ENCODE data around the gene PTPRE. TPM values are rescaled to one million over a fixed set of nuclear protein-coding genes. Genes with fewer than 3 reads are reported as not detected.

Gene PTPRE
- total RNA-seq, 1 experiment from 2014 or later: 3.1 TPM

DNA sequence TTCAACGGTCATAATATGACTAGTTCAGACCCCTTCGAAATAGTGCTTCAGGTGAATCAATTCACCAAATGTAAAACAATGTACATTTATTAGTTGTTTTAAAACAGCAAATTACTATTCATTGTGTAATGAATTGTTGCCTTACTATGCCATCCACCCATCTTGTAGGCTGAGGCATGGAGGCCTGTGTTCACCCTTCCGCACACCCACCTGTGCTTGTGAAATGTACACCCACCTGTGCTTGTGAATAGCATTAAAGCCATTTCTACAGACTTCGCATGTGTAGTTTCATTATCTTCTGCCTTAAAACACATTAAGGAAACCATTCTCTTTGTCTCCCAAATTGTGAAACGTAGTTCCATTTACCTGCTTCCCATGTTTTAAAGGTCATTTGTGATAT lies 31.0 kb upstream of the PTPRE start (continued):
- no peak for TF ChIP-seq ZNF317 (CRISPR knock-in tag; IDR thresholded peaks at IDR 0.05; ENCODE audit: borderline replicate concordance, low read depth)

DNA sequence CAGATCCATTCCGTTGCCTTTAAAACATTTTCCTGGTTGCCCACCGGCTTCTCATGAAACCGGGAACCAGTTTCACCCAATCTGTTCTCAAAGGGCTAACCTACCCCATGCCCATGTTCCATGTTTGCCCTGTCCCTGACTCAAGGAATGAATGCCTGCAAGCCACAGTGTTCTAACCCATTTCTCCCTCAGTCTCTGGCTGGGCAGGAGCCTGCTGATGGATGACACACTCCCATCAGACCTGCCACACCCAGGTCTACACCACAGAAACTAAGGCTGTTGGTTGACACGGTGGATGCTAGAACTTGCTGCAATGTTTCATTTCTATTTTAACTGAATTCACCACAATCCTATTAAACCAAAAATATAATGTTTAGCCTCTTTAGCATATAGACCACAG lies 29.8 kb upstream of the PTPRE start:
- DNase-seq (ENCODE audit: low spot score) (no peak), ATAC-seq (no peak)
- TF ChIP-seq, protein P1, sequence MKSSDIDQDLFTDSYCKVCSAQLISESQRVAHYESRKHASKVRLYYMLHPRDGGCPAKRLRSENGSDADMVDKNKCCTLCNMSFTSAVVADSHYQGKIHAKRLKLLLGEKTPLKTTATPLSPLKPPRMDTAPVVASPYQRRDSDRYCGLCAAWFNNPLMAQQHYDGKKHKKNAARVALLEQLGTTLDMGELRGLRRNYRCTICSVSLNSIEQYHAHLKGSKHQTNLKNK (CRISPR knock-in tag; IDR thresholded peaks at IDR 0.05): no peak
- TF ChIP-seq ETV6 (CRISPR knock-in tag; IDR thresholded peaks at IDR 0.05) (no peak), KAT7 (CRISPR knock-in tag; IDR thresholded peaks at IDR 0.05; ENCODE audit: borderline replicate concordance) (no peak), IRF2 (CRISPR knock-in tag; IDR thresholded peaks at IDR 0.05; ENCODE audit: borderline replicate concordance, low read depth) (no peak), ZNF317 (CRISPR knock-in tag; IDR thresholded peaks at IDR 0.05; ENCODE audit: borderline replicate concordance, low read depth) (no peak), GTF2I (CRISPR knock-in tag; conservative IDR thresholded peaks at IDR 0.05) (no peak)
- TF ChIP-seq, protein P2, sequence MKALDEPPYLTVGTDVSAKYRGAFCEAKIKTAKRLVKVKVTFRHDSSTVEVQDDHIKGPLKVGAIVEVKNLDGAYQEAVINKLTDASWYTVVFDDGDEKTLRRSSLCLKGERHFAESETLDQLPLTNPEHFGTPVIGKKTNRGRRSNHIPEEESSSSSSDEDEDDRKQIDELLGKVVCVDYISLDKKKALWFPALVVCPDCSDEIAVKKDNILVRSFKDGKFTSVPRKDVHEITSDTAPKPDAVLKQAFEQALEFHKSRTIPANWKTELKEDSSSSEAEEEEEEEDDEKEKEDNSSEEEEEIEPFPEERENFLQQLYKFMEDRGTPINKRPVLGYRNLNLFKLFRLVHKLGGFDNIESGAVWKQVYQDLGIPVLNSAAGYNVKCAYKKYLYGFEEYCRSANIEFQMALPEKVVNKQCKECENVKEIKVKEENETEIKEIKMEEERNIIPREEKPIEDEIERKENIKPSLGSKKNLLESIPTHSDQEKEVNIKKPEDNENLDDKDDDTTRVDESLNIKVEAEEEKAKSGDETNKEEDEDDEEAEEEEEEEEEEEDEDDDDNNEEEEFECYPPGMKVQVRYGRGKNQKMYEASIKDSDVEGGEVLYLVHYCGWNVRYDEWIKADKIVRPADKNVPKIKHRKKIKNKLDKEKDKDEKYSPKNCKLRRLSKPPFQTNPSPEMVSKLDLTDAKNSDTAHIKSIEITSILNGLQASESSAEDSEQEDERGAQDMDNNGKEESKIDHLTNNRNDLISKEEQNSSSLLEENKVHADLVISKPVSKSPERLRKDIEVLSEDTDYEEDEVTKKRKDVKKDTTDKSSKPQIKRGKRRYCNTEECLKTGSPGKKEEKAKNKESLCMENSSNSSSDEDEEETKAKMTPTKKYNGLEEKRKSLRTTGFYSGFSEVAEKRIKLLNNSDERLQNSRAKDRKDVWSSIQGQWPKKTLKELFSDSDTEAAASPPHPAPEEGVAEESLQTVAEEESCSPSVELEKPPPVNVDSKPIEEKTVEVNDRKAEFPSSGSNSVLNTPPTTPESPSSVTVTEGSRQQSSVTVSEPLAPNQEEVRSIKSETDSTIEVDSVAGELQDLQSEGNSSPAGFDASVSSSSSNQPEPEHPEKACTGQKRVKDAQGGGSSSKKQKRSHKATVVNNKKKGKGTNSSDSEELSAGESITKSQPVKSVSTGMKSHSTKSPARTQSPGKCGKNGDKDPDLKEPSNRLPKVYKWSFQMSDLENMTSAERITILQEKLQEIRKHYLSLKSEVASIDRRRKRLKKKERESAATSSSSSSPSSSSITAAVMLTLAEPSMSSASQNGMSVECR (CRISPR knock-in tag; IDR thresholded peaks at IDR 0.05; ENCODE audit: borderline replicate concordance): no peak
- TF ChIP-seq, protein P3, sequence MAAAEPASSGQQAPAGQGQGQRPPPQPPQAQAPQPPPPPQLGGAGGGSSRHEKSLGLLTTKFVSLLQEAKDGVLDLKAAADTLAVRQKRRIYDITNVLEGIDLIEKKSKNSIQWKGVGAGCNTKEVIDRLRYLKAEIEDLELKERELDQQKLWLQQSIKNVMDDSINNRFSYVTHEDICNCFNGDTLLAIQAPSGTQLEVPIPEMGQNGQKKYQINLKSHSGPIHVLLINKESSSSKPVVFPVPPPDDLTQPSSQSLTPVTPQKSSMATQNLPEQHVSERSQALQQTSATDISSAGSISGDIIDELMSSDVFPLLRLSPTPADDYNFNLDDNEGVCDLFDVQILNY (CRISPR knock-in tag; IDR thresholded peaks at IDR 0.05): no peak
- Mint-ChIP-seq H3K36me3 (no peaks in the 10 kb centered on the region), H3K27me3 (ENCODE audit: low read depth) (no peaks in the 10 kb centered on the region), H3K4me1 (no peaks in the 10 kb centered on the region), H3K27ac (no peak overlapping the region), H3K4me3 (no peak overlapping the region), H3K9me3 (no peaks in the 10 kb centered on the region)
- ChIA-PET CTCF (no interaction called here), POLR2A (no interaction called here)

DNA sequence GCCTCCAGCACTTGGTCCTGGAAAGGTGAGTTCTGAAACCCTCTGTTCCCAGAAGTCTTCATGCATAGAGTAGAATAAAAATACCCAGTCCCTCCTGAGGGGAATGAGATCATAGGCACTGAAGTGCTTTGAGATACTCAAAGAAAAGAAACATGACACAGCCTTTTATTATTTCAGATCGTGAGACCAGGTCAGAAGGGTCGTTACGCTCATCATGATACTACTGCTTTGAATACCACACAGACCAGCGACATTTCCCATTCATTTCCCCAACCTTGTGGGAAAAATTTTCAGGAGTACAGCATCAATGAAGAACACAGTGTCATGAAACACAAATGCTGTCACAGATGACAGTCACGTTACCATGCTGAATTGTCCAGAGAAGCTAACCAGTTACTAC lies 29.2 kb upstream of the PTPRE start:
- no peaks in the 10 kb centered on the region for H3K9me3 Mint-ChIP-seq
- no peaks in the 10 kb centered on the region for H3K27me3 Mint-ChIP-seq (ENCODE audit: low read depth)
- no peak overlapping the region for H3K4me3 Mint-ChIP-seq
- no peaks in the 10 kb centered on the region for H3K36me3 Mint-ChIP-seq
- H3K4me1 Mint-ChIP-seq: no peaks in the 10 kb centered on the region
- CTCF ChIA-PET: no interaction called here
- POLR2A ChIA-PET: no interaction called here
- ATAC-seq: no peak
- DNase-seq (ENCODE audit: low spot score): no peak
- no peak overlapping the region for H3K27ac Mint-ChIP-seq
- TF ChIP-seq PRRX2 (CRISPR knock-in tag; IDR thresholded peaks at IDR 0.05) (no peak), ETV6 (CRISPR knock-in tag; IDR thresholded peaks at IDR 0.05) (no peak), SP1 (CRISPR knock-in tag; conservative IDR thresholded peaks at IDR 0.05) (no peak)

DNA sequence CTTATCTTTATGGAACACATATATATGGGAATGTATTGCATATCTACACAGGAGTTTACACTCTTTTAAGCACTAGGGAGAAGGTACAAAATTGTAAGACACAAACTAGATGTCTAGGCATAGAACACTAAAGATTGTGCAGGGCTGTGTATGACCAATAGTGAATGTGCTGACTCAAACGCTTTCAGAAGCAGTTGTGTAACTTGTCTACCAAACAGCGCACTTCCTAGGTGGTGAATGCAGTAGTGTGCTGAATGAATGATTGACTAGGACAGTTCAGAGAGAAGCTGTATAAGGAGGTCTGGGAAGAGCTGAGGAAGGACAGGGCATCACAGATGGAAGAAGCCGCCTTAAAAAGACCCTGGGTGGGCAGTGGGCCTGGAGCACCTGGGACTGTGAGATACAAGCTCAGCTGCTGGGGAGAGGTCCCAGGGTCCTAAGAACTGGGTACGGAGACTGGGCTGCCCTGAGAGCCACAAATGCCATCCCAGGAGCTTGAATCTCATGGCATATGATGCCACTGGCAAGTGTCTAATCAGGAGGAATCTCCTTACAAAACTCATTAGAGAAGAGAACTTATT lies 28.3 kb upstream of the PTPRE start:
- H3K27me3 Mint-ChIP-seq (ENCODE audit: low read depth): no peaks in the 10 kb centered on the region
- no peak for ATAC-seq
- CTCF ChIA-PET: interaction anchor here (1.6 to 1.8 kb wide), 2 partner anchors 8 to 133 kb away, joined by 5 to 6 read pairs; no protein-coding TSS in a partner anchor

More for the DNA sequence above, 28.3 kb upstream of the PTPRE start:
- DNase-seq (ENCODE audit: low spot score): no peak
- POLR2A ChIA-PET: no interaction called here
- no peaks in the 10 kb centered on the region for H3K9me3 Mint-ChIP-seq
- TF ChIP-seq, protein P4, sequence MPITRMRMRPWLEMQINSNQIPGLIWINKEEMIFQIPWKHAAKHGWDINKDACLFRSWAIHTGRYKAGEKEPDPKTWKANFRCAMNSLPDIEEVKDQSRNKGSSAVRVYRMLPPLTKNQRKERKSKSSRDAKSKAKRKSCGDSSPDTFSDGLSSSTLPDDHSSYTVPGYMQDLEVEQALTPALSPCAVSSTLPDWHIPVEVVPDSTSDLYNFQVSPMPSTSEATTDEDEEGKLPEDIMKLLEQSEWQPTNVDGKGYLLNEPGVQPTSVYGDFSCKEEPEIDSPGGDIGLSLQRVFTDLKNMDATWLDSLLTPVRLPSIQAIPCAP (CRISPR knock-in tag; IDR thresholded peaks at IDR 0.05): no peak
- no peak for TF ChIP-seq ZNF232 (CRISPR knock-in tag; IDR thresholded peaks at IDR 0.05)
- H3K36me3 Mint-ChIP-seq: no peaks in the 10 kb centered on the region
- no peaks in the 10 kb centered on the region for H3K4me1 Mint-ChIP-seq
- no peak overlapping the region for H3K27ac Mint-ChIP-seq
- no peak overlapping the region for H3K4me3 Mint-ChIP-seq
